Measurements from ENCODE around the gene SHTN1. TPM values are rescaled to one million over a fixed set of nuclear protein-coding genes. Genes with fewer than 3 reads are reported as not detected.

The SHTN1 gene
- total and polyA plus RNA-seq, 10 of the 15 experiments (the other 5 are each of a cell fraction or from before 2014, with no cell fraction given): 0.79 to 4.0 (median 2.0) TPM

DNA sequence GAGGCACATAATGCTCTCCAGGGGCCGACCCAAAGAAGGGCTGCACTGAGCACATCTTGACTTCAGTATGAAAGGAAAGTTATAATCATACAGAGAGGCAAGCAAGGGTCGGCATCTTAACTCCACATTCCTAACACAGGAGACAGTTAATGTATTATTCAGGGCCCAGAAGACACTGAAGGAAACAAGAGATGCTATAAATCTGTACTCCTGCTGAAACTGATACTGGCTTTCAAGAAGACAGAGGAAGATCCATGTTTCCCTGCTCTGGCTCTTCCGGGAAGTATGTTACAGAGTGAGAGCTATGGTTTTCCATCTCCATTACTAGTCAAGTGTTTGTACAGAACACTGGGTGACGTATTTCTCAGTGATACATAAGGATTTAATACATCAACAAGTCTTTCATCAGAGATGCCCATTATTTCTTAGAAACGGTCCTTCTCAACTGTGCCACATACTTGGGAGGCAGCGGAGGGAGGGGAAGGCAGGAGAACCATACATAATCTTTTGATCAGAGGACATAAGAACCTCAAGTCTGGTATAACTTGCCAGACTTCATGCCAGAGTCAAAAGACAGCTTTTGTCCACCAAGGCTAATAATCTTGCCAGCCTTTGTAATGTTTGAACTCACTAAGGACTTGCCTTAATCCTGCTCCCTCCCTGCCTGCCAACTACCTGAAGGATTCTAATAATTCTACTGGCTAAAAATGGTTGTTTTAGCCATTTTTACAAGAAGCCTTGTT lies 97.6 kb downstream of the SHTN1 start:
- H4K20me1 ChIP-seq (ENCODE audit: control insufficient read depth, insufficient read depth): no peaks in the 10 kb centered on the region
- no peaks in the 10 kb centered on the region for H3K9me3 ChIP-seq (replicated peaks; ENCODE audit: control insufficient read depth, insufficient read depth, low read length)
- no peaks in the 10 kb centered on the region for H3K4me1 ChIP-seq (ENCODE audit: control insufficient read depth, insufficient read depth, low read length)
- DNase-seq (ENCODE audit: low read depth, low spot score) (no peak), ATAC-seq (no peak), FAIRE-seq (no peak)
- in situ Hi-C loops (cut with MboI) (no loop called here), intact Hi-C loops (cut with micrococcal nuclease; ENCODE audit: unreplicated experiment) (no loop called here)
- ChIA-PET RAD21 (ENCODE audit: unreplicated experiment) (no interaction called here), CTCF (no interaction called here), POLR2A (no interaction called here), SMC1A (ENCODE audit: uncharacterized antibody, unreplicated experiment) (no interaction called here)
- BruUV-seq (replicated peaks): no TSS peak
- no peak overlapping the region for H3K9ac ChIP-seq (ENCODE audit: control insufficient read depth, insufficient read depth, low read length)
- no peak overlapping the region for H3K27ac ChIP-seq (ENCODE audit: control insufficient read depth, insufficient read depth)
- H3K4me3 ChIP-seq: no peak overlapping the region
- TF ChIP-seq, protein P1, sequence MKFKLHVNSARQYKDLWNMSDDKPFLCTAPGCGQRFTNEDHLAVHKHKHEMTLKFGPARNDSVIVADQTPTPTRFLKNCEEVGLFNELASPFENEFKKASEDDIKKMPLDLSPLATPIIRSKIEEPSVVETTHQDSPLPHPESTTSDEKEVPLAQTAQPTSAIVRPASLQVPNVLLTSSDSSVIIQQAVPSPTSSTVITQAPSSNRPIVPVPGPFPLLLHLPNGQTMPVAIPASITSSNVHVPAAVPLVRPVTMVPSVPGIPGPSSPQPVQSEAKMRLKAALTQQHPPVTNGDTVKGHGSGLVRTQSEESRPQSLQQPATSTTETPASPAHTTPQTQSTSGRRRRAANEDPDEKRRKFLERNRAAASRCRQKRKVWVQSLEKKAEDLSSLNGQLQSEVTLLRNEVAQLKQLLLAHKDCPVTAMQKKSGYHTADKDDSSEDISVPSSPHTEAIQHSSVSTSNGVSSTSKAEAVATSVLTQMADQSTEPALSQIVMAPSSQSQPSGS (IDR thresholded peaks at IDR 0.05; ENCODE audit: low read length): no peak
- WGBS (ENCODE audit: insufficient coverage, insufficient replicate concordance, low lambda C conversion rate, missing lambda C conversion rate): 5% methylated on average over 6 of the region's 6 CpGs
- H3K36me3 ChIP-seq (ENCODE audit: control insufficient read depth in 2 of 2, insufficient read depth in 2 of 2, low read length in 1 of 2): no peaks in the 10 kb centered on the region
- no peaks in the 10 kb centered on the region for H3K79me2 ChIP-seq (ENCODE audit: control insufficient read depth, insufficient read depth, low read length)
- H3K27me3 ChIP-seq (replicated peaks in 1 of 2; ENCODE audit: control insufficient read depth in 2 of 2, insufficient read depth in 2 of 2, low read length in 1 of 2): no peaks in the 10 kb centered on the region
- no peak overlapping the region for H2AFZ ChIP-seq (ENCODE audit: control insufficient read depth, low read depth, low read length)
- no peak overlapping the region for H3K4me2 ChIP-seq (ENCODE audit: control insufficient read depth, insufficient read depth)

DNA sequence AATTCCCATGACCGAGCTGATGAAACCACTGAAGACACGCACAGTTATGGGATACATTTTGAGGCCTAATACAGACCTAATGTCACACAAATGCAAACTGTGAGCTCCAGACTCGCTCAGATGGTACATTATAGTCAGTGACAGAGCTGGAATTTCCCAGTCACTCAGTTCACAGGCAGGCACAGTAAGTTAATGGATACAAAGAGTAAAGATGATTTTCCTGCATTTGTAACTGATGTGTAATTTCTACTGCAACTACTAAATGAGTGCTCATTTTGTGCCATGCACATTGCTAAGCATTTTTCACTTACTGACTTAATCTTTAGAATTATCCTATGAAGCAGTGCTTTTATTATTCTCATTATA lies 99.2 kb downstream of the SHTN1 start:
- no peaks in the 10 kb centered on the region for H3K79me2 ChIP-seq (ENCODE audit: control insufficient read depth, insufficient read depth, low read length)
- no peak overlapping the region for H3K9ac ChIP-seq (ENCODE audit: control insufficient read depth, insufficient read depth, low read length)
- ChIA-PET RAD21 (ENCODE audit: unreplicated experiment) (no interaction called here), CTCF (interaction anchor here (1.5 kb wide), 1 partner anchor 12 kb away, joined by 3 read pairs; no protein-coding TSS in a partner anchor), SMC1A (ENCODE audit: uncharacterized antibody, unreplicated experiment) (no interaction called here), POLR2A (no interaction called here)
- no peak overlapping the region for H3K4me2 ChIP-seq (ENCODE audit: control insufficient read depth, insufficient read depth)
- no peaks in the 10 kb centered on the region; a peak in 1 of 4 replicates for H3K27me3 ChIP-seq (replicated peaks in 1 of 2; ENCODE audit: control insufficient read depth in 2 of 2, insufficient read depth in 2 of 2, low read length in 1 of 2)
- FAIRE-seq (no peak), ATAC-seq (no peak), DNase-seq (ENCODE audit: low read depth, low spot score) (no peak)
- H3K4me1 ChIP-seq (ENCODE audit: control insufficient read depth, insufficient read depth, low read length): no peaks in the 10 kb centered on the region
- intact Hi-C loops (cut with micrococcal nuclease; ENCODE audit: unreplicated experiment) (no loop called here), in situ Hi-C loops (cut with MboI) (no loop called here)
- no peaks in the 10 kb centered on the region for H3K9me3 ChIP-seq (replicated peaks; ENCODE audit: control insufficient read depth, insufficient read depth, low read length)
- no TSS peak for BruUV-seq (replicated peaks)
- no peak overlapping the region for H3K27ac ChIP-seq (ENCODE audit: control insufficient read depth, insufficient read depth)
- no peak overlapping the region for H3K4me3 ChIP-seq
- 40% methylated on average over 3 of the region's 3 CpGs for WGBS (ENCODE audit: insufficient coverage, insufficient replicate concordance, low lambda C conversion rate, missing lambda C conversion rate)
- TF ChIP-seq, protein P2, sequence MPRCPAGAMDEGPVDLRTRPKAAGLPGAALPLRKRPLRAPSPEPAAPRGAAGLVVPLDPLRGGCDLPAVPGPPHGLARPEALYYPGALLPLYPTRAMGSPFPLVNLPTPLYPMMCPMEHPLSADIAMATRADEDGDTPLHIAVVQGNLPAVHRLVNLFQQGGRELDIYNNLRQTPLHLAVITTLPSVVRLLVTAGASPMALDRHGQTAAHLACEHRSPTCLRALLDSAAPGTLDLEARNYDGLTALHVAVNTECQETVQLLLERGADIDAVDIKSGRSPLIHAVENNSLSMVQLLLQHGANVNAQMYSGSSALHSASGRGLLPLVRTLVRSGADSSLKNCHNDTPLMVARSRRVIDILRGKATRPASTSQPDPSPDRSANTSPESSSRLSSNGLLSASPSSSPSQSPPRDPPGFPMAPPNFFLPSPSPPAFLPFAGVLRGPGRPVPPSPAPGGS (IDR thresholded peaks at IDR 0.05; ENCODE audit: borderline replicate concordance, insufficient read depth, low read depth, low read length, poor library complexity, severe bottlenecking): peak; percentile 58
- no peak for TF ChIP-seq HCFC1 (IDR thresholded peaks at IDR 0.05; ENCODE audit: low read length)
- H2AFZ ChIP-seq (ENCODE audit: control insufficient read depth, low read depth, low read length): no peak overlapping the region
- no peaks in the 10 kb centered on the region for H3K36me3 ChIP-seq (ENCODE audit: control insufficient read depth in 2 of 2, insufficient read depth in 2 of 2, low read length in 1 of 2)
- H4K20me1 ChIP-seq (ENCODE audit: control insufficient read depth, insufficient read depth): no peaks in the 10 kb centered on the region

Measured in GM12878 (cell line).